Activated CD8-positive, alpha-beta memory T cell treated with anti-CD3 and anti-CD28 coated beads for 1 hour (primary cell): ENCODE measurements around the gene STAU1.
"Not testable (repeated sequence)": the region's sequence is repeated elsewhere in the genome, so short reads cannot be mapped to it uniquely, and the experiment has no call there.

Experiments
- DNase-seq, 2 donors: peaks; one replicate each; pipeline ENCODE4 v3.0.0-alpha.2; 2020; ENCODE audit warnings: low read depth in 1 of 2; ENCODE audit errors: extremely low read depth in 1 of 2

The STAU1 gene, protein sequence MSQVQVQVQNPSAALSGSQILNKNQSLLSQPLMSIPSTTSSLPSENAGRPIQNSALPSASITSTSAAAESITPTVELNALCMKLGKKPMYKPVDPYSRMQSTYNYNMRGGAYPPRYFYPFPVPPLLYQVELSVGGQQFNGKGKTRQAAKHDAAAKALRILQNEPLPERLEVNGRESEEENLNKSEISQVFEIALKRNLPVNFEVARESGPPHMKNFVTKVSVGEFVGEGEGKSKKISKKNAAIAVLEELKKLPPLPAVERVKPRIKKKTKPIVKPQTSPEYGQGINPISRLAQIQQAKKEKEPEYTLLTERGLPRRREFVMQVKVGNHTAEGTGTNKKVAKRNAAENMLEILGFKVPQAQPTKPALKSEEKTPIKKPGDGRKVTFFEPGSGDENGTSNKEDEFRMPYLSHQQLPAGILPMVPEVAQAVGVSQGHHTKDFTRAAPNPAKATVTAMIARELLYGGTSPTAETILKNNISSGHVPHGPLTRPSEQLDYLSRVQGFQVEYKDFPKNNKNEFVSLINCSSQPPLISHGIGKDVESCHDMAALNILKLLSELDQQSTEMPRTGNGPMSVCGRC

GRCh38 chr20:49187851-49188641 is at the start of gene STAU1:
Gene STAU1 (minus strand): TSS chr20:49188334. CDS start chr20:49166201, 22,133 bp downstream.
- peak; percentile 82 to 92 for DNase-seq

DNA sequence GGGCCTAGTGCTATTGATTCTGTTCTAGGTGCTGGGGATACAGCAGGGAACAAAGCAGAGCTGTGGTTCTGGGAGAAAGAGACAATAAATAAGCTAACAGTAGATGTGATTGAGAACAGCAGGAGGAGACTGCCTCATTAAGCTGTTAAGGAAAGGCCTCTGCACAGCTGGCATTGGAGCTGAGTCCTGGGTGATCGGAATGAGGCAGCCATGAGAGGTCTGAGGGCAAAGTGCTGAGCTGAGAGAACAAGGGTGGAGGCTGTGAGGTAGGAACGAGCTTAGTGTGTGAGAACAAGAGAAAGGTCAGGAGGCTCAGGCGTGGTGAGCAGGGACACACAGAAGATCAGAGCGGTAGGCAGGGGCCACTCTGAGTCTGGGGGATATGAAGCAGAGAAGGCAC is 49.4 kb upstream of the STAU1 start:
- DNase-seq: no peak

GRCh38 chr20:49236301-49236700 is 48.2 kb upstream of the STAU1 start:
- DNase-seq: no peak

DNA sequence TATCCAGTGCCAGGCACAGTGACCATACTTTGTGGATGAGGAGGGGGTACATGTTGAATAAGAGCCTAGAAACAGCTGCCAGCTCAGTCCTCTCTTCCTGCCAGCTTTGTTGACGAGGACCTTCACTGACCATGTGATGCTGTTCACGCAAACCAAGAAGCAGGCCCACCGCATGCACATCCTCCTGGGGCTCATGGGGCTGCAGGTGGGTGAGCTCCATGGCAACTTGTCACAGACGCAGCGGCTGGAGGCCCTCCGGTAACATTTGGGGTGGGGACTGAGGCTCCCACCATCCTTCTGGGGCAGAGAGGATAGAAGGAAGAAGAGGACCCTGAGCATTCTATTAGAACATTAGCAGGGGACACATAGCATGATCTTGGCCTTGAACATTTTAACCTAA is 46.7 kb upstream of the STAU1 start:
- no peak for DNase-seq

- no peak for DNase-seq
Measured at GRCh38 chr20:49233226-49233625, 45.1 kb upstream of the STAU1 start.

DNA sequence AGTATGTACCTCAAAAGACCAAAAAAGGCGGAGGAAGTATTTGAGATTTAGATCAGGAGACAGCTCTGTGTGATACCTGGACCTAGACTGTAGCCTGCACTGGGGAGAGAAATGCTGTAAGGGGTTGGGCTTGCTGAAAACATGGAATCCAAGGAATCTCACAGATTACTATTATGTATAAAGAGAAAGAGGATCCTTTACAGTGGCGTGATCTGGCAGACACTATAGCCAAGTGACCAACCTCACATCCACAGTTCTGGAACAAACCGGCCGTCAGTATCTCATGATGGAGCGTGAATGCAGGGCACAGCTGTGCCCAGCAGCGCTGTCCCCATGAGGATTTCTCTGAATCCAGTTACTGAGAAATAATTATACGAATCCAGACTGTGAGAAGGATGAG is 43.3 kb upstream of the STAU1 start:
- DNase-seq: no peak

DNA sequence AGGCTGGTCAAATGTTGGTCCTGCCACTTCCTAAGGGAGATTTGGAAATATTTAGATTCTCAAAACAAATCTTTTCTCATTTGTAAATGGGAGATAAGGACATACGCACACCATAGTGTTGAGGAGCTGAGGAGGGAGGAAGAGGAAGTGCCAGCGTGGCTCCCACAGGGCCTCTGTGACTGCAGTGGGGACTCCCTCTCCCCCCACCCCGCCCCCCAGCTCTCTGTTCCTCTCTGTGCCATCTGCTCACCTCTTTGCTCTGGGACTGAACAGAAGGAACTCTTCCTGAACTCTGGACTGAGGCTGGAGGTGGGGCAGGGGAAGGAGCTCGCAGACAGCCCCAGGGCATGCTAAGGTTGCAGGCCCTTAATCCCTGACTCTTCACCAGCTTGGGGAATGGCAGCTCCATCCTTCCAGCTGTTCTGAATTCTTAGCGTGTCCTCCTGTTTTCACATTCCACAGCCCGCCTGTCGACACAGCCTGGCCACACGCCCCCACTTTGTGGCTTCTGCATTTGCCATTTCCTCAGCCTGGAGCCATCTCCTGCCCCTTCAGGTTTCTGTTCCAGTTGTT is 42.5 kb upstream of the STAU1 start:
- no peak for DNase-seq

DNA sequence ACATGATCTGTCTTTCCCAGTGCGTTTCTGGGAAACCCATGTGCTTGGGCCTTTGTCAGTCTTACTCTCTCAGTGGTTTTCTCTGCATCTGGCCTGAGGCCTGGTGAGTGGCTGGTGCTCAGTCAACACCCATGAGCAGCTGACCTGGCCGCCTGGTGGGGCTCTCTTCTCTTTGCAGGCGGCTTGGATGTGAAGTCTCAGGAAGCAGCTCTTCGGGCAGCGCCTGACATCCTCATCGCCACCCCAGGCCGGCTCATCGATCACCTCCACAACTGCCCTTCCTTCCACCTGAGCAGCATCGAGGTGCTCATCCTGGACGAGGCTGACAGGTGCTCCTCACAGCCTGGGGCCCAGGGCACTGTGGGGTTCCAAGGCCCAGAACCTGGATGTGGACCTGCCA is 41.9 kb upstream of the STAU1 start:
- no peak for DNase-seq

DNA sequence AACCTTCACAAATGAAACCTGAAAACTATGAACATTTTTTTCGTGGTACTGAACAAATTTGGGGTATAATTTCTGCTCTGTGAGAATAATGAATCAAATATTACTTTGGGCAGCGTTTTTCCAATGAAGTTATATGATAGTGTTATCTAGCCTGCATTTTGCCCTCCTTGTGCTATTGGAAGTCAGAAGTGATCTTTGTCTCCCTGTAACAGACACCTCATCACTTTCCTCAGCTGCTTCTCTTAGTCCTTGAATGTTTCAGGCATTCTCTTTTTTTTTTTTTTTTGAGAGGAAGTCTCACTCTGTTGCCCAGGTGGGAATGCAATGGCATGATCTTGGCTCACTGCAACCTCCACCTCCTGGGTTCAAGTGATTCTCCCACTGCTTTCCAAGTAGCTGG is 41.2 kb upstream of the STAU1 start:
- no peak for DNase-seq

GRCh38 chr20:49228676-49229075 is 40.5 kb upstream of the STAU1 start:
- DNase-seq: no peak

GRCh38 chr20:49225896-49226295 is 37.8 kb upstream of the STAU1 start:
- no peak for DNase-seq

DNA sequence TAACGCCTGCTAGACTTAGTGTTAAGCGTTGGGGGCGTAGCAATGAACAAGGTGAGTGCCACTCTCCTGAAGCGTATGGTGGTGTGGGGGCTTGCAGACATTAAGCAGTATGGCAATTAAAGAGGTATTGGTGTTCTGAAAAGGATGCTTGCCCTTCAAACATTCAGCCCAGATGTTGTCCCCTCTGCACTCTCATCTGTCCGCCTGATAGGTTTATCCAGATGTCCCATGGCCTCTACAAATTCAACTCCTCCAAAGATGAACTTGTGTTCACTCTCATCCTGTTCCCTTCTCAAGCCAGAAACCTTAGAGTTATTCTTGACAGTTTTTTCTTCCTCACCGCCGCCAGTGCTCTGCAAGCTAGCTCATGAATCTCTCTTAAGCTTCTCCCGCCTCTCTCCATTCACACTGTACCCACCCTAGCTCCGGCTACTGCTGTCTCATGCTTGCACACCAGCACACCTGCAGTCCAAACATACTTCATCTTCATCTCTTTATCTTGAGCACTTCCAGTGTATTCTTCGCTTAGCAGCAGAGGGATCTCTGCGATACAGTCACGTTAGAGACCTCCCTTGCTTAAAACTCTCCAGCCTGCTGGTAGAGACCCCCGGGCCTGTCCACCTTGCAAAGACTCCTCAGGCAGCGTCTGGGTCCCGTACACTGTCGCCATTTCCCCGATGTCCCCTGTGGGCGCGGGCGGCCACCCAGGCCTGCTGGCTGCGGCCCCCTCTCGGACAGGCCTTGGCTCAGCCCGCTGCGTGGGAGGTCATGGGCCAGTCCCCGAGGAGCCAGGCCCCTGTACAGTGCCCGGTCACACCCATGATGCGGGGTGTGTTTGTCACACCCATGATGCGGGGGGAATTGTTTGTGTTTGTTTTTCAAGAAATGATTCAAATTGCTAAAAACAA is 32.0 kb upstream of the STAU1 start:
- no peak for DNase-seq

- DNase-seq: peak; percentile 91 to 92
Measured at GRCh38 chr20:49219091-49219923, 31.2 kb upstream of the STAU1 start, which contains the start of gene DDX27. Gene DDX27 (plus strand): TSS chr20:49219416. CDS start chr20:49219449, 33 bp downstream.

DNA sequence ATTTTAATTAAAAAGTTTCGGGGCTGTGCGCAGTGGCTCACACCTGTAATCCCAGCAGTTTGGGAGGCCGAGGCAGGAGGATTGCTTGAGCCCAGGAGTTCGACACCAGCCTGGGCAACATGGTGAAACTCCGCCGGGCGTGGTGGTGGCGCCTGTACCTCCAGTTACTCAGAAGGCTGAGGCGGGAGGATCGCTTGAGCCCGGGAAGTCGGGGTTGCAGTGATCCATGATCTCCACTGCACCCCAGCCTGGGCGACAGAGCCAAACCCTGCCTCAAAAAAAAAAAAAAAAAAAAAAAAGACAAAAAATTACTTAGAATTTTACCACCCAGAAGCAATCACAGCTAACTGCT is 30.6 kb upstream of the STAU1 start:
- DNase-seq: not testable (repeated sequence)

- peak; percentile 91 to 93 for DNase-seq
Measured at GRCh38 chr20:49216991-49217578, 29.0 kb upstream of the STAU1 start.

GRCh38 chr20:49215232-49215631 is 27.1 kb upstream of the STAU1 start:
- no peak for DNase-seq

DNA sequence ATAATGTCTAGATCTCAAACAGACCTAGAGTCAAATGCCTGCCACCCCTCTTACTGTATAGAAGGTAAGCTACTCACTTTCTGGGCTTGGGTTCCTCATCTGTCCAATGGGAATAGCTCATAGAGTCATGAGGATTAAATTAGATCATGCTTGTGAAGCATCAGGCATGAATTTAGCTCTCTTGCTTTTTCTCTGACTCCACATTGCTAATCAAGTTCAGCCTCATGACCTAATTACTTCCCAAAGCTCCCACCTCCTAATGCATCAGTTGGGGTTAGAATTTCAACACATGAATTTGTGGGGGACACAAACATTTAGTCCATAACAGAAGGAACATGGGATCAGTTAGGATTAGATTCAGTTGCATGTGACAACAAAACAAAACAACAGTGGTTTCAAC is 26.4 kb upstream of the STAU1 start:
- no peak for DNase-seq

GRCh38 chr20:49210757-49211110 is 22.6 kb upstream of the STAU1 start:
- no peak for DNase-seq

DNA sequence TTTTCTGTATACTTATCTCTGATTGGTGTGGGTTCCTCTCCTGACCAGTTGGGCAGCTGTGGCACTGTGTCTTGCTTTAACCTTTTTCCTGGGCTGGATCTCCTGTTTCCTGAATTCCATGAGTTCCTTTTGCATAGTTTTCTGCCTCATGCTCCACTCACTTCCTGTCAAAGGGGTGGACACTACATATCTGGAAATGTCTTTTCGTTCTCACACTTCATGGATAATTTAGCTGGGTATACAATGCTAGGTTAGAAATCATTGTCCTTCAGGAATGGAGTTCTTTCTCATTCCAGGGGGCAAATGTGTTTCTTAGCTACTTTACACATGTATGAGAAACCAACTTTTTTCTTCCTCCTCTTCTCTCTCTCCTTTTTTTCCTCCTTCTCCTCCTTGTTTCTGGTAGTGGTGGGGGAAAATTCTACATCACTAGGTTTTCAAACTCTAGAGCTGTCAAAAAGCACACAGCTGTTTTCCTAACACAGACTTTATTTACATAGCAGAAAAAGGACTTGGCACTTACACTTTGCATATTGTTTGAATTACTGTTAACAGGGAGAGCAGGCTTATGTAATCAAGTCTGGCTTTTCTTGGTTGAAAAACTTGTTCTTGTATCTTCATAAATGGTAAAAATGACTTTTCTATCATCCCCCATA is 22.1 kb upstream of the STAU1 start:
- DNase-seq: no peak
